ENCODE results near the gene SLC12A6.

DNA sequence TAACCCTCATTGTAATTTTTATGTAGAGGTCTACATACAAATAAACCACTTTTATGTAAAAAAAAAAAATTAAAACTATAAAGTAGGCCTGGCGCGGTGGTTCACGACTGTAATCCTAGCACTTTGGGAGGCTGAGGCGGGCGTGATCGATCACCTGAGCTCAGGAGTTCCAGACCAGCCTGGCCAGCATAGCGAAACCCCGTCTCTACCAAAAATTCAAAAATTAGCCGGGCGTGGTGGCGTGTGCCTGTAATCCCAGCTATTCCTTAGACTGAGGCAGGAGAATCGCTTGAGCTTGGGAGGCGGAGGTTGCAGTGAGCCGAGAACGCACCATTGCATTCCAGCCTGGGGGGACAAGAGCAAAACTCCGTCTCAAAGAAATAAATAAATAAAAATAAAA lies 766 bp upstream of the SLC12A6 start:
- TF ChIP-seq POLR2A (IDR thresholded peaks at IDR 0.05) (no peak), EP300 (IDR thresholded peaks at IDR 0.05; ENCODE audit: low read depth) (no peak), POLR2AphosphoS5 (IDR thresholded peaks at IDR 0.05) (no peak)
- TF ChIP-seq, protein P1, sequence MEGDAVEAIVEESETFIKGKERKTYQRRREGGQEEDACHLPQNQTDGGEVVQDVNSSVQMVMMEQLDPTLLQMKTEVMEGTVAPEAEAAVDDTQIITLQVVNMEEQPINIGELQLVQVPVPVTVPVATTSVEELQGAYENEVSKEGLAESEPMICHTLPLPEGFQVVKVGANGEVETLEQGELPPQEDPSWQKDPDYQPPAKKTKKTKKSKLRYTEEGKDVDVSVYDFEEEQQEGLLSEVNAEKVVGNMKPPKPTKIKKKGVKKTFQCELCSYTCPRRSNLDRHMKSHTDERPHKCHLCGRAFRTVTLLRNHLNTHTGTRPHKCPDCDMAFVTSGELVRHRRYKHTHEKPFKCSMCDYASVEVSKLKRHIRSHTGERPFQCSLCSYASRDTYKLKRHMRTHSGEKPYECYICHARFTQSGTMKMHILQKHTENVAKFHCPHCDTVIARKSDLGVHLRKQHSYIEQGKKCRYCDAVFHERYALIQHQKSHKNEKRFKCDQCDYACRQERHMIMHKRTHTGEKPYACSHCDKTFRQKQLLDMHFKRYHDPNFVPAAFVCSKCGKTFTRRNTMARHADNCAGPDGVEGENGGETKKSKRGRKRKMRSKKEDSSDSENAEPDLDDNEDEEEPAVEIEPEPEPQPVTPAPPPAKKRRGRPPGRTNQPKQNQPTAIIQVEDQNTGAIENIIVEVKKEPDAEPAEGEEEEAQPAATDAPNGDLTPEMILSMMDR (IDR thresholded peaks at IDR 0.05), result no peak

Measured in transverse colon (tissue), 4 donors.